Heart left ventricle (tissue), 13 donors: ENCODE measurements around the gene MED15.

Experiments
- POLR2A ChIP-seq, 2 donors: fragments of 450-650 bp; IDR thresholded peaks; one replicate each; pipeline ENCODE4 v1.6.1; 2017; ENCODE audit warnings: antibody characterized with exemption in 2 of 2, mild to moderate bottlenecking in 2 of 2, moderate library complexity in 2 of 2
- TF ChIP-seq, protein P1 (sequence below), 12 donors: fragments of 200-600 bp; sonication (generic) in 4 of 12; IDR thresholded peaks; one replicate each; pipeline versions ENCODE4 v1.5.0 to v1.8.0; 2018 to 2022; ENCODE audit warnings: antibody characterized with exemption in 12 of 12, mild to moderate bottlenecking in 5 of 12
- donor health status: ischemic (EF 13 %, LVEDD 7.1; RV severe dilation, severe dysfunction).
- donor health status: DM: no; HTN: yes; CAD: no.
- donor health status: DM: no; HTN: no; CAD: no.
- donor health status: ischemic (EF 25% LVEDD 6.9; RV normal size, moderate dysfunction).
- donor health status: ischemic (EF 25% LVEDD 5.7; RV mildly dilated, moderate dysfunction).
- donor health status: ischemic (EF 35%, LVEDD 5.7; RV mildly dilated, moderate dysfunction).
- donor health status: nonischemic (EF 11% LVEDD 7.7; RV severe dilation, severe dysfunction).
- donor health status: DM: yes; HTN: yes; CAD: no.
- donor health status: PGD.
- donor health status: ischemic (EF 29% LVEDD 5.4; RV normal size, mild dysfunction).
- donor health status: nonischemic (EF 23%, LVEDD 6.1; RV moderate dilation, normal function).

DNA sequence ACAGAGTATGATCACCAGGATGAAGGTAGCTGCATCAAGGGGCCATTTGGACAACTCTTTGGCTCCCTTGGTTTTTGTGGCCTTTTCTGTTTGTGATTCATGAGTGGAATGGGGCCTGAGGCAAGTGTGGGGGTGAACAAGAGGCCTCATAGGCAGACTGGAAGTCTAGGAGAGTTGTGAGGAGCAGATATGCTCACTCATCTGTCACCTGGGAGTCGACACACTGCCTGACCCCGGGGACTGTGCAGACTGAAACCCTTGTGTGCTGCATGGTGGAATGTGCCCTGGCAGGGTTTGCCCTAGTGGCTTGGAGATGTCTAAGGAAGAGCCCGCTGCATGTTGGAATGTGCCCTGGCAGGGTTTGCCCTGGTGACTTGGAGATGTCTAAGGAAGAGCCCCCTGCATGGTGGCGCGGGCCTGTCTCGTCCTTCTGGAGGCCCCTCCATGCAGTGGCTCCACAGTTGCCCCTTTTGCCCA, 60.0 kb downstream of the MED15 start:
- TF ChIP-seq, protein P1, sequence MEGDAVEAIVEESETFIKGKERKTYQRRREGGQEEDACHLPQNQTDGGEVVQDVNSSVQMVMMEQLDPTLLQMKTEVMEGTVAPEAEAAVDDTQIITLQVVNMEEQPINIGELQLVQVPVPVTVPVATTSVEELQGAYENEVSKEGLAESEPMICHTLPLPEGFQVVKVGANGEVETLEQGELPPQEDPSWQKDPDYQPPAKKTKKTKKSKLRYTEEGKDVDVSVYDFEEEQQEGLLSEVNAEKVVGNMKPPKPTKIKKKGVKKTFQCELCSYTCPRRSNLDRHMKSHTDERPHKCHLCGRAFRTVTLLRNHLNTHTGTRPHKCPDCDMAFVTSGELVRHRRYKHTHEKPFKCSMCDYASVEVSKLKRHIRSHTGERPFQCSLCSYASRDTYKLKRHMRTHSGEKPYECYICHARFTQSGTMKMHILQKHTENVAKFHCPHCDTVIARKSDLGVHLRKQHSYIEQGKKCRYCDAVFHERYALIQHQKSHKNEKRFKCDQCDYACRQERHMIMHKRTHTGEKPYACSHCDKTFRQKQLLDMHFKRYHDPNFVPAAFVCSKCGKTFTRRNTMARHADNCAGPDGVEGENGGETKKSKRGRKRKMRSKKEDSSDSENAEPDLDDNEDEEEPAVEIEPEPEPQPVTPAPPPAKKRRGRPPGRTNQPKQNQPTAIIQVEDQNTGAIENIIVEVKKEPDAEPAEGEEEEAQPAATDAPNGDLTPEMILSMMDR (IDR thresholded peaks at IDR 0.05) = no peak
- no peak for TF ChIP-seq POLR2A (IDR thresholded peaks at IDR 0.05)
